LNCAP (cell line): Measurements from ENCODE around the gene HIPK1.

ENCODE experiments used
- CTCF ChIP-seq: fragments of 450-650 bp; IDR thresholded peaks from 2 replicates; pipeline ENCODE4 v1.5.1; 2017; ENCODE audit warnings: mild to moderate bottlenecking

Gene HIPK1

DNA sequence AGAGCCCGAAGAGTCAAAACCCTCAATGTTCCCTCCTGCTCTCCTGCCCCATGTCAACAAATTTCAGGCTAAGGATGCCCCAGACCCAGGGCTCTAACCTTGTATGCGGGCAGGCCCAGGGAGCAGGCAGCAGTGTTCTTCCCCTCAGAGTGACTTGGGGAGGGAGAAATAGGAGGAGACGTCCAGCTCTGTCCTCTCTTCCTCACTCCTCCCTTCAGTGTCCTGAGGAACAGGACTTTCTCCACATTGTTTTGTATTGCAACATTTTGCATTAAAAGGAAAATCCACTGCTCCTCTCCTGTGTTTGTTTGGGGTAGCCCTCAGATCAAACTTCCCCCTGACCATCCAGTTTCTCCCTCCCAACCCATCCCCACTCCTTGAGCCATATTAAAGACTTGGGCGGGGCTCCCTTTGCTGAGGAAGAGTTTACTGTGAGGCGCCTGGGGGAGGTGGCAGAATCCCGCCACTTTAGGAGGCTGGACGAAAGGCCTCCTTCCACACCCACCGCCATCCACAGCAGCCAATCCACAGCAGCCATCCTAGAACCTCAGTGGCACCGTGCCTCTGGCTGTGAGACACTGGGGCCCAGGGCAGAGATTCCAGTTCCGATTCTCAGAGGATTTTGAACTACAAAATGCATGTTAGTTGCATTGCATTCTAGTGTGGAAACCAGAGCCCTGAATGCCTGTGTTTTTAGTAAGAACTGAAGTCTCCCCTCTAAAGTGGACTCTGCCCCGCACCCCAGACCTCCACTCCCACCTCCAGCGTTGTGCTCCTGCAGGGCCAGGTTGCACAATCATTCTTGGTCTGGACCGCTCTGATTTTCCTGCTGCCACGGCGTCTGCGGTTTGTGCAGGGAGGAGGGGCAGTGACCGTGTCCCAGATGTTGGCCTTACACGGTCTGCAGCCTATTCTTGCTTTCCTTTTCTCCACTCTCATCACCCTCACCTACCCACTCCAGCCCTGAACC, 53.1 kb downstream of the HIPK1 start:
- TF ChIP-seq CTCF = no peak

DNA sequence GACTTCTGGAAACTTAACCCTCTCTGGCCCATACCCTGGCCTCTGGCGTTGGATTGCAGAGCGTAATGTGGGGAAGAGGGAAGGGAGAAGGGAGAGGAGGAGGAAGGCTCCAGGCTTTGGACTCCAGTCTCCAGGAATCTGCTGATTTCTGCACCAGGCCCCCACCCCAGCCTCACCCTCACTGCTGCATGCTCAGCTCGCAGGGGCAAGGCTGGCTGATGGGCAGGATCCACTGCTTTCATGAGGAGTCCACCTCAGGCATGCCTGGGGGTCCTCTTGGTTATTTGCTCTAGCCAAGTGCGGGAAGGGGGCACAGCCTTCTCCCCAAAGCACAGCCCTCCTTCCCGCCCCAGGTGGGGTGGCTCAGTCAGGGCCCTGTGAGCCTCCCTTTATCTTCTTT, 53.8 kb downstream of the HIPK1 start:
- TF ChIP-seq CTCF = no peak

GRCh38 chr1:113983391-113983790, 54.3 kb downstream of the HIPK1 start:
- no peak for TF ChIP-seq CTCF

- TF ChIP-seq CTCF = no peak
These were observed 54.7 kb downstream of the HIPK1 start for GRCh38 chr1:113983826-113984225.

DNA sequence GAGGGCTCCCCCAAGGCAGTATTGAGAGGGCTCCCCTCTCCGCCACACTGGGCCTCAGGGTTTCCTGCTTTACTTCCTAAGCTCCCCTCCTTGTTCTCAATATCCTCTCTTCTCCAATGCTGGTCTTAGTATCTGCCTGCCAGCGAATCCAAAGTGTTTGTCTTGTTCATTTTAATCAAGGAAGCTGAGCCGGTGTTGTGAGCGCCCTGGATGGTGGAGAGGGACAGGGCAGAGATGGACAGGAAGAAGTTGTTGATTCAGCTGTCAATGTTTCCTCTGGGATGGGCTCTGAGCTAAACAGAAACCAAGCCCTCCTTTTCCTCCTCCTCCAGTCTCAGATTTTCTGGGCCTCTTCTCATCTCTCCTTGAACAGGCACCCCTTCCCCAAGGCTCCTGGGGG, 55.6 kb downstream of the HIPK1 start:
- no peak for TF ChIP-seq CTCF

- TF ChIP-seq CTCF = no peak
These were observed 57.7 kb downstream of the HIPK1 start for GRCh38 chr1:113986802-113987201.

- no peak for TF ChIP-seq CTCF
These were observed 58.1 kb downstream of the HIPK1 start for GRCh38 chr1:113987259-113987658.
